ENCODE results near the gene ERF.

ERF gene

GRCh38 chr19:42214810-42215485, 40.0 kb downstream of the ERF start:
- DNase-seq (ENCODE audit: low read depth in 2 of 2), result no peak

DNA sequence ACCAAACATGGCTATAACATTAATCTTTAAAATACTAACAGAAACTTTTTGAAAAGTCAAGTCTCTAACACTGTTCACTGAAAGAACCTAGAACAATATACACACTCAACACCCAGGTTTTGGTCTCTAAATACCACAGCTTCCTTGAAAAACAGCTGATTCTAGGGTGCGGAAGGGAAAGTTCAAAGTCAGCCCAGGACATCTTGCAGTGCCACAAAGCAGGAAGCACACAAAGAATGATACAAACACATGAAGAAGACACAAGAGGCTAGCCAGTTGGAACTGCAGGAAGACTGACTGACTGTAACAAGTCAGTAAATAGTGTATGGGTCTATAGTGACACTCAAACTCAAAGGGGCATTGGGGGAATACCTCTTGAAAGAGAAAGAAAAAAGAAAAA, 42.0 kb downstream of the ERF start:
- no peak for DNase-seq (ENCODE audit: low read depth in 2 of 2)

GRCh38 chr19:42208612-42209011, 46.3 kb downstream of the ERF start:
- no peak for DNase-seq (ENCODE audit: low read depth in 2 of 2)

DNA sequence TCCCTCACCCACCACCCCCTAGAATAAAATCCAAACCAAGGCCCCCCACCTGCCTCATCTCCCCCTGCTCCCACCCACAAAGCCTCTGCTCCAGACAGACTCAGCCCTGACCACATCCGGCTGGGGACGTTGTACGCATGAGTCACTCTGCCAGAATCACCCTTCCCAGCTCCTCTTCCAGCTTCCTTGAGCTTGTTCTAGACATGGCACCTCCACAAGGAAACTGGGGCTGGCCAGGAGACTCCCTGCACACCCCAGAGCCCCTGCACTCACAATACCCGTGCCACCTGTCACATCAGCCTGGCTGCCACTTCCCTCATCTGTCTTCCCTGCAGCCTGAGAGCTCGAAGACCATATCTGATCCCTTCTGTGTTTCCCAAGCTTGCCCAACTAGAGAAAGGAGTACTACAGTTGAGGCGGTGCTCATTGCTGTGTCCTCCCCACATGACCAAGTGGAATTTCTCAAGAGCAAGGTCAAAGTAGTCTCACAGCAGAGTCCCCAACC, 47.1 kb downstream of the ERF start:
- no peak for DNase-seq (ENCODE audit: low read depth in 2 of 2)

- no peak for DNase-seq (ENCODE audit: low read depth in 2 of 2)
Measured at GRCh38 chr19:42206871-42207755, 47.8 kb downstream of the ERF start.

DNA sequence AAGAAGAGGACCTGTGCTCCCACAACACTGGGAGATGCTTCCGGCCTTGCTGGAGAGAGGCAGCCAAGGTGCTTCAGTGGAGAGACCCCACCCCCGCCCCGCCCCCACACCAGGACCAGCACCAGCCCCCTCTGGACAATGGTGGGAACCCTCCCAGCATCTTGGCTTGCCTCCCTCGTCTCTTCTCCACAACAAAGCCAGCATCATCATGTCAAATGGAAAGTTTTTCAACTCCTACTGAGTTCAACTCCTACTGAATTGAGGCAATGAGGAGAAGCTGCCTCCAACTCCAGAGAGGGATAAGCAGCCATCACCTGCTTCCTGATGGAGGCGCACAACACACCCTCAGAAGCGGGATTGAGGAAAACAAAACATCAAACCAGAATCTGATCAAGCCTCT, 50.3 kb downstream of the ERF start:
- no peak for DNase-seq (ENCODE audit: low read depth in 2 of 2)

GRCh38 chr19:42203700-42204099, 51.2 kb downstream of the ERF start:
- no peak for DNase-seq (ENCODE audit: low read depth in 2 of 2)

DNA sequence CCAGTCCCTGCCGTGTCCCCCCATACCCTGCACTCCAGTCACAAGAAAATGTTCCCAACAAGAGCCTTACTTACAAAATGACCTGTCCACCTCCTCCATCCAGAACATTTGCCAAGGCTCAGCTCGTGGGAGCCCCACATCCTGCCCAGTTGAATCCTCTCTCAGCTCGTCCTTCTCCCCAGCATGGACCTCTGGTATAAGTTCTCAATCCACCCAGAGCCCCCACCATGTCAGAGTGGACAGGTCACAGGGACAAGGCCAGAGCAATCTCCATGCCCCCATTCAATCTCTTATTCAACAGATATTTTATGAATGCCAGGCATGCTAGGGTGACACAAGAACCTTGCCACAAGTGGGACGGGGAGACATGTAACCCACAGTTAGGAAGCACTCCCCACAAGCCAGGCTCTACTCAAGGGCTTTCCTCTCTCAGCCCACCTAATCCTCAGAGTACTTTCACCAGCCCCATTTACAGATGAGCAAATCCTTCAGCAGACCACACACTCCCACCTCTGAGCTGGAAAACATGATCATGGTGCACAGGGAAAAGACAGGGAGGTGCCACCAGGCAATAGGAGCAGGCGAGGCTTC, 52.5 kb downstream of the ERF start:
- no peak for DNase-seq (ENCODE audit: low read depth in 2 of 2)

- DNase-seq (ENCODE audit: low read depth in 2 of 2), result peak in 1 of 2 donors; percentile 45
Measured at GRCh38 chr19:42201489-42202289, 53.2 kb downstream of the ERF start.

GRCh38 chr19:42200116-42200715, 54.7 kb downstream of the ERF start:
- no peak for DNase-seq (ENCODE audit: low read depth in 2 of 2)

GRCh38 chr19:42199440-42200115, 55.4 kb downstream of the ERF start:
- DNase-seq (ENCODE audit: low read depth in 2 of 2), result no peak

DNA sequence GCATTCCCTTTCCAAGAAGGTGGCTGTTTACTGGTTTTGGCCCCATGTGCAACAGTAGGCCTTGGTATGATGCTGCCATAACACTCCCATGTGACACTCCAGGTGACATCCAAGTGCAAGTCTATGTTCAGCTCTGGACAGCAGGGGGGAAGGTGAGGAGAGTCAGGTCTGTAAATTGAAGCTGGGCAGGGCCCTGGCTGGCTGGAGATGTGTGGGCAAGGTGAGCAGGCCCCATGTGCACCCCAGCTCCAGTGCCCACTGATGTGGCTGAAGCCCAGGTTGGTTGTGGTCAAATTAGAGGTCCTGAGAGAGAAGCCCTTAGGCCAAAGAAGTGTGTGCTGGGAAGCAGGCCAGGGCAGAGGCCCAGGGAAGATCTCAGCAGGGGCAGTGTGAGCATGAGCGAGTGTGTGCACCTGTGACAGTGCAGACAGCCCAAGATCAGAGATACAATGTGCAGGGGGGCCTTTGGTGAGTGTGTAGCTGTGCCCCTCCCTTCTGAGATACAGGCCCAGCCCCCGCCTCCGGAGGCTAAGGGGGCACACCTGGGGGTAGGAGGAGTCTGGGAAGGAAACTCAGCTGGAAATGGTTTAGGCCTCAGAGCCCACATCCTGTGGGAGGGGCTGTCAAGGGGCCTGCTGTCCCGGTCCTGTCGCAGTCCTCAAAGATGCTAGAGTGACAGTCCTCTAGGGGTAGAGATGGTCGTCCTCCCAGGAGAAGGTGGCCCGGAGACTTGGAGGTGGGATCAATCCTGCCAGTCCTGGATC, 56.1 kb downstream of the ERF start:
- peak; percentile 52 to 66 for DNase-seq (ENCODE audit: low read depth in 2 of 2)

Measured in stimulated activated CD8-positive, alpha-beta memory T cell treated with anti-CD3 and anti-CD28 coated beads, Interleukin-7, amount 100 ng/mL, for 4 hours (primary cell).